GM19395 (cell line): ENCODE measurements around the gene CCDC159.

Source experiments
- ATAC-seq: cut with Tn5 transposase; IDR thresholded peaks from one replicate; pipeline ENCODE4 v1.9.1; 2021; ENCODE audit warnings: mild to moderate bottlenecking, moderate library complexity; ENCODE audit not compliant: unreplicated experiment

Gene CCDC159

GRCh38 chr19:11387162-11388034, 41.1 kb downstream of the CCDC159 start:
- ATAC-seq, result no peak

GRCh38 chr19:11390359-11390758, 44.0 kb downstream of the CCDC159 start:
- no peak for ATAC-seq

DNA sequence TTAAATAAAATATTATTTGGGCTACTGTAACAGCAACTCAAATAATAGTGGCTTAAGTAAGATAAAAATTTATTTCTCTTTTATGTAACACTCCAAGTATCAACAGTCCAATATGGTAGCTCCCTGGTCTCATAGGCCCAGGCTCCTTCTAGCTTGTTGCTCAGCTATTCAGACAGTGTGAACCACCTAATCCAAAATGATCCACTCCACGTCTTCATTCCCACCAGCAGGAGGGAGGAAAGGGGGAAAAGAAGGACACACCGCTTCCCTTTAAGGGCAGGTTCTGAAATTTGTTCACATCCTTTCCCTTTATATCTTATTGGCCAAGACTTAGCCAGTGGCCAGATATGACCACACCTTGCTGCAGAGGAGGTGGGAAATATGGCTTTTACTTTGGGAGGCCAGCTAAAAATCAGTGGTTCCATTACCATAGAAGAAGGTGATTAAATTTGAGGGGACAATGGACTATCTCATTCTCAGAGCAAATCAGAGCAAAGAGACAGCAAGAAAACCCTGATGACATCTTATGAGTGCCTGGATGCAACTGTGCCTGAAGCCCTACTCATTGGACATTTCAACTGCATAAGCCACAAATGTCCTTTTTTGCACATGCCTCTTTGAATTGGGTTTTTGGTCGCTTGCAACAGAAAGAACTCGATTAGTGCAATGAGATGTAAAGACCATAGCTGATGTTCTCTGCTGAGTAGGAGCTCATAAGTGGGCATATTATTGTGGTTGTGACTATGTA, 44.8 kb downstream of the CCDC159 start:
- no peak for ATAC-seq

DNA sequence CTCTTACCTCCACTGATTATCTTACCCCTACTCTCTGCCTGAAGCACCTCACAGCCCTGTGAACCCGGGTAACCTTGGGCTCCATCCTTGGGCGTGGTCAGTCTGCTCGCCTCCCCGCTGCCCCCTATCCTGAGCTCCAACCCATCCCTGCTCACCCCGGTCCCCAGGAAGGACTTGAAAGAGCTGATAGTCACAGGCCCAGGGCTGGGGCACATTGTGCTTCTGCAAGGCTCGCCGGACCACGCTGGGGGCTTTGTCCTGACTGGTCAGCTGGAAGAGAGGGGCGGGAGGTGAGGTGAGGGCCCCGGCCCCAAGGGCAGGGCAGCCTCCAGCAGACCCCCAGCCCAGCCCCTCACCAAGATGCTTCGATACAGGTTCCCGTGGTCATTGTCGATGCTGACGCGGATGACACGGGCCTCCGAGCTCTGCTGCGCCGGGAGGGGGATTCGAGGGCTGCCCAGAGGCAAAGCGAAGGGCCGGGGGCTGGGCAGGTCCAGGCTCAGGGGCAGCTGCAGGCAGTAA, 50.8 kb downstream of the CCDC159 start:
- ATAC-seq, result no peak

- no peak for ATAC-seq
Measured at GRCh38 chr19:11399667-11400066, 53.3 kb downstream of the CCDC159 start.

DNA sequence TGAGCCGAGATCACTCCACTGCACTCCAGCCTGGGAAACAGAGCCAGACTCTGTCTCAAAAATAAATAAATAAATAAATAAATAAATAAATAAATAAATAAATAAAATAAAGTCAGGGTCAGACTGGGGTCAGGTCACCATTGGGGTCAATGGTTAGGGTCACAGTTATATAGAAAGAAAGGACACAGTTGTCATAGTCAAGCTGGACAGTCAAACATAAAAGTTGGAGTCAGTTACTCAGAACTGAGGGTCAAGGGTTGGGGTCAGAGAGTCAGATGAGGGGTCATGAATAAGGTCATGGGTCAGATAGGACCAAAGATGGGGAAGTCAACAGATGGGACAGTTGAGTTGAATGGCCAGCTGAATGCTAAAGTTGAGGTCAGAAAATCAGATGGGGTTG, 54.5 kb downstream of the CCDC159 start:
- no peak for ATAC-seq

GRCh38 chr19:11401808-11402543, 55.7 kb downstream of the CCDC159 start:
- ATAC-seq, result no peak
